Muscle layer of duodenum (tissue), 2 donors: ENCODE measurements around the gene ISCU.
"Not testable (repeated sequence)": the region's sequence is repeated elsewhere in the genome, so short reads cannot be mapped to it uniquely, and the experiment has no call there.

ENCODE experiments used
- H3K27ac ChIP-seq: one replicate; pipeline ENCODE4 v1.7.0; 2013; ENCODE audit warnings: mild to moderate bottlenecking, low read length
- H3K27me3 ChIP-seq: one replicate; pipeline ENCODE4 v1.7.0; 2013; ENCODE audit warnings: low read depth, mild to moderate bottlenecking, control low read depth, low read length
- H3K36me3 ChIP-seq, 2 donors: one replicate each; pipeline ENCODE4 v1.7.0; 2013; ENCODE audit warnings: low read length in 2 of 2, control low read depth in 1 of 2, mild to moderate bottlenecking in 1 of 2; ENCODE audit not compliant: insufficient read depth in 2 of 2, control insufficient read depth in 1 of 2
- H3K4me1 ChIP-seq, 2 donors: one replicate each; pipeline ENCODE4 v1.7.0; 2013; ENCODE audit warnings: low read length in 2 of 2, mild to moderate bottlenecking in 2 of 2, control low read depth in 1 of 2, moderate library complexity in 1 of 2; ENCODE audit not compliant: insufficient read depth in 2 of 2, control insufficient read depth in 1 of 2
- H3K4me3 ChIP-seq, 2 donors: one replicate each; pipeline ENCODE4 v1.7.0; 2013; ENCODE audit warnings: low read length in 2 of 2, low read depth in 1 of 2, mild to moderate bottlenecking in 1 of 2
- H3K9me3 ChIP-seq, 2 donors: one replicate each; pipeline ENCODE4 v1.7.0; 2013; ENCODE audit warnings: low read length in 2 of 2, control low read depth in 1 of 2, mild to moderate bottlenecking in 1 of 2; ENCODE audit not compliant: control insufficient read depth in 1 of 2
- donor health status: healthy.

The ISCU gene

GRCh38 chr12:108548954-108549521, 13.4 kb upstream of the ISCU start:
- Histone ChIP-seq H3K9me3 (no peaks in the 10 kb centered on the region), H3K4me1 (peaks cover 0 to 8% of the 10 kb centered on the region in 2 donors), H3K27ac (no peak overlapping the region), H3K27me3 (no peaks in the 10 kb centered on the region), H3K4me3 (no peak overlapping the region), H3K36me3 (peaks cover 29 to 46% of the 10 kb centered on the region in 2 donors)

GRCh38 chr12:108551535-108551934, 10.9 kb upstream of the ISCU start:
- H3K27me3 ChIP-seq, result no peaks in the 10 kb centered on the region

GRCh38 chr12:108553799-108554198, 8.6 kb upstream of the ISCU start:
- Histone ChIP-seq H3K4me3 (no peak overlapping the region), H3K9me3 (no peaks in the 10 kb centered on the region), H3K27me3 (no peaks in the 10 kb centered on the region), H3K36me3 (peaks cover 2 to 4% of the 10 kb centered on the region in 2 donors), H3K27ac (no peak overlapping the region), H3K4me1 (peaks cover 0 to 38% of the 10 kb centered on the region in 2 donors)

More at GRCh38 chr12:108551535-108551934, 10.9 kb upstream of the ISCU start:
- Histone ChIP-seq H3K9me3 (no peaks in the 10 kb centered on the region), H3K4me1 (peaks cover 0 to 19% of the 10 kb centered on the region in 2 donors), H3K36me3 (peaks cover 15 to 22% of the 10 kb centered on the region in 2 donors), H3K27ac (no peak overlapping the region), H3K4me3 (no peak overlapping the region)

- H3K27me3 ChIP-seq, H3K4me3 ChIP-seq, H3K36me3 ChIP-seq, H3K27ac ChIP-seq, H3K9me3 ChIP-seq: not testable (repeated sequence)
- peaks cover 6 to 54% of the 10 kb centered on the region in 2 donors for H3K4me1 ChIP-seq
These were observed 7.0 kb upstream of the ISCU start for GRCh38 chr12:108555383-108555782.

- Histone ChIP-seq H3K36me3 (peaks cover 2 to 5% of the 10 kb centered on the region in 2 donors), H3K4me1 (peaks cover 6 to 57% of the 10 kb centered on the region in 2 donors), H3K4me3 (peak overlapping the region in 1 of 2 donors; percentile 96), H3K9me3 (no peaks in the 10 kb centered on the region), H3K27me3 (no peaks in the 10 kb centered on the region), H3K27ac (no peak overlapping the region)
These were observed 3.3 kb upstream of the ISCU start for GRCh38 chr12:108559007-108559655.

GRCh38 chr12:108559748-108560147, 2.6 kb upstream of the ISCU start:
- H3K36me3 ChIP-seq, result peaks cover 8 to 11% of the 10 kb centered on the region in 2 donors
- H3K27me3 ChIP-seq, result no peaks in the 10 kb centered on the region
- H3K4me3 ChIP-seq, result peak overlapping the region; percentile 88 to 96
- peaks cover 6 to 63% of the 10 kb centered on the region in 2 donors for H3K4me1 ChIP-seq
- H3K27ac ChIP-seq, result no peak overlapping the region
- no peaks in the 10 kb centered on the region for H3K9me3 ChIP-seq

GRCh38 chr12:108560321-108560721, 2.1 kb upstream of the ISCU start:
- peak overlapping the region; percentile 94 for H3K27ac ChIP-seq
- peaks cover 13 to 16% of the 10 kb centered on the region in 2 donors for H3K36me3 ChIP-seq
- peaks cover 6 to 65% of the 10 kb centered on the region in 2 donors for H3K4me1 ChIP-seq

GRCh38 chr12:108560752-108561719, 1.4 kb upstream of the ISCU start, which contains the start of gene SART3:
Gene SART3, minus strand, starts transcription at chr12:108561173. Its CDS starts 19 bp downstream, at chr12:108561154.
- Histone ChIP-seq H3K27me3 (no peaks in the 10 kb centered on the region), H3K36me3 (peaks cover 18 to 23% of the 10 kb centered on the region in 2 donors), H3K4me3 (peak within 1 kb of the TSS; percentile 88 to 96), H3K4me1 (peaks cover 12 to 65% of the 10 kb centered on the region in 2 donors), H3K27ac (peak within 1 kb of the TSS; percentile 94), H3K9me3 (no peaks in the 10 kb centered on the region)

More at GRCh38 chr12:108560321-108560721, 2.1 kb upstream of the ISCU start:
- Histone ChIP-seq H3K9me3 (no peaks in the 10 kb centered on the region), H3K4me3 (peak overlapping the region; percentile 88 to 96), H3K27me3 (no peaks in the 10 kb centered on the region)

- Histone ChIP-seq H3K4me1 (peaks cover 18 to 67% of the 10 kb centered on the region in 2 donors), H3K9me3 (no peaks in the 10 kb centered on the region), H3K27ac (peak overlapping the region; percentile 94), H3K4me3 (peak overlapping the region; percentile 88 to 96), H3K27me3 (no peaks in the 10 kb centered on the region), H3K36me3 (peaks cover 26 to 31% of the 10 kb centered on the region in 2 donors)
These were observed 496 bp upstream of the ISCU start for GRCh38 chr12:108561852-108562347.

- Histone ChIP-seq H3K27ac (peak overlapping the region; percentile 89), H3K36me3 (peaks cover 40% of the 10 kb centered on the region in 2 donors), H3K4me3 (peak overlapping the region; percentile 90 to 96), H3K27me3 (no peaks in the 10 kb centered on the region), H3K9me3 (no peaks in the 10 kb centered on the region), H3K4me1 (peaks cover 23 to 61% of the 10 kb centered on the region in 2 donors)
These were observed 874 bp downstream of the ISCU start for GRCh38 chr12:108563136-108563803.
